Measurements from ENCODE around the gene CDC42BPA.

DNA sequence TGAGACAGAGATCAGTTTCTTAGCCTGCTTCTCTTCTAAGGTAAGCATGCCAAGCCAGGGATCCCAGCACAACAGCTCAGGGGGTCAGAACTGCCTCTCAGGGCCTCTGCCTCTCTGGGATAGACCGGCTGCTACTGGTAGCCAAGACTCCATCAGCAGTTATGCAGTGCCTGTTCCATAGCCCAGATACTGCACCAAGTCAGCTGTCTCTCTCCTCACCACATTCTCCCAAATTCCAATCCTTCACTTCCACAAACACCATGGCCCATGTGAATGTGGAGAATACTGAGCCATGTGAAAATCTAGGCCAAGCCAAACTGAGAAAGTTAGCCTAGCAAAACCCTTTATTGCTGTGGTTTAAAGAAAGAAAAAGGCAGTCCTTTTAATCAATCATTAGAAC, 37.5 kb downstream of the CDC42BPA start:
- TF ChIP-seq, protein P1, sequence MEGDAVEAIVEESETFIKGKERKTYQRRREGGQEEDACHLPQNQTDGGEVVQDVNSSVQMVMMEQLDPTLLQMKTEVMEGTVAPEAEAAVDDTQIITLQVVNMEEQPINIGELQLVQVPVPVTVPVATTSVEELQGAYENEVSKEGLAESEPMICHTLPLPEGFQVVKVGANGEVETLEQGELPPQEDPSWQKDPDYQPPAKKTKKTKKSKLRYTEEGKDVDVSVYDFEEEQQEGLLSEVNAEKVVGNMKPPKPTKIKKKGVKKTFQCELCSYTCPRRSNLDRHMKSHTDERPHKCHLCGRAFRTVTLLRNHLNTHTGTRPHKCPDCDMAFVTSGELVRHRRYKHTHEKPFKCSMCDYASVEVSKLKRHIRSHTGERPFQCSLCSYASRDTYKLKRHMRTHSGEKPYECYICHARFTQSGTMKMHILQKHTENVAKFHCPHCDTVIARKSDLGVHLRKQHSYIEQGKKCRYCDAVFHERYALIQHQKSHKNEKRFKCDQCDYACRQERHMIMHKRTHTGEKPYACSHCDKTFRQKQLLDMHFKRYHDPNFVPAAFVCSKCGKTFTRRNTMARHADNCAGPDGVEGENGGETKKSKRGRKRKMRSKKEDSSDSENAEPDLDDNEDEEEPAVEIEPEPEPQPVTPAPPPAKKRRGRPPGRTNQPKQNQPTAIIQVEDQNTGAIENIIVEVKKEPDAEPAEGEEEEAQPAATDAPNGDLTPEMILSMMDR (conservative IDR thresholded peaks at IDR 0.05 in 1 of 2, IDR thresholded peaks at IDR 0.05 in 1 of 2; ENCODE audit: low read depth in 1 of 2, low read length in 2 of 2): no peak
- TF ChIP-seq EZH2 (IDR thresholded peaks at IDR 0.05; ENCODE audit: low read length, missing control alignments): no peak
